Activated naive CD4-positive, alpha-beta T cell treated with anti-CD3 and anti-CD28 coated beads, Interleukin-2, amount 50 U/mL, for 16 hours (primary cell): Measurements from ENCODE around the gene ARHGEF16.

Experiments used
- DNase-seq: peaks from one replicate; pipeline ENCODE4 v3.0.0-alpha.2; 2020

Gene ARHGEF16

DNA sequence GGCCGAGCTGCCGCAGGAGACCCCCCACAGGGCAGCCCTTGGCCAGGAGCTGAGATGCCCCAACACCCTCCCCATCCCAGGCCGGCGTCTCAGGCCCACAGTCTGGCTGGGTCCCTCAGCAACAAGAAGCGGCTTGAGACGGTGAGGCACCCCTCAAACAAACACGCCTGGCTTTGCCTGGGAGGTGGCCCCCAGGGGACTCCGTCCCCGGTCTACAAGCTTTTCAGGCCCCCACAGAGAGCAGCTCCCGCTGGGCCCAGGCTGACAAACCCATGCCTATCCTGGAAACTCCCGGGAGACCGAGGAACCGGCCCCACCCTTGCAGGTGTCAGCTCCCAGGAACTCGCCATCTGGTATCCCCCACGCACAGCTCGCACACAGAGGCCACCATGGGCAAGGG, 67.0 kb downstream of the ARHGEF16 start:
- no peak for DNase-seq

DNA sequence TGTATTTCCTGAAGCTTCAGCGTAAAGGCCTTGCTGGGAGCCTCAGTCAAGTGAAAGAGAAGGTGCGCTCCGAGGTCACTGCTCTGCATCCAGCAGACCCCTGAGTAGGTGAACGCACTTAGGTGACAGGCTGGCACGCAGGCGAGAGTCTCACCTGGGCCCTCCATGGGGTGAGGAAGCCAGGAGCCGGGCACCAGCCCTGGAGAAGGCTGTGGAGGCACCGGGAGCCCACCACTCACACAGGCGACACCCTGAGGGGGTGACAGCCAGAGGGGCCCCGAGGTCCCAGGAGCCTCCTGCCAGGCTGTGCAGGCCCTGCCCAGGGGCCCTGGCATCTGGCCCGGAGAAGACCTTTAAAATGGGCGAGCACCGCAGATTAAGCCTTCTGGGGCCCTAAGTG, 67.6 kb downstream of the ARHGEF16 start:
- DNase-seq: no peak

DNA sequence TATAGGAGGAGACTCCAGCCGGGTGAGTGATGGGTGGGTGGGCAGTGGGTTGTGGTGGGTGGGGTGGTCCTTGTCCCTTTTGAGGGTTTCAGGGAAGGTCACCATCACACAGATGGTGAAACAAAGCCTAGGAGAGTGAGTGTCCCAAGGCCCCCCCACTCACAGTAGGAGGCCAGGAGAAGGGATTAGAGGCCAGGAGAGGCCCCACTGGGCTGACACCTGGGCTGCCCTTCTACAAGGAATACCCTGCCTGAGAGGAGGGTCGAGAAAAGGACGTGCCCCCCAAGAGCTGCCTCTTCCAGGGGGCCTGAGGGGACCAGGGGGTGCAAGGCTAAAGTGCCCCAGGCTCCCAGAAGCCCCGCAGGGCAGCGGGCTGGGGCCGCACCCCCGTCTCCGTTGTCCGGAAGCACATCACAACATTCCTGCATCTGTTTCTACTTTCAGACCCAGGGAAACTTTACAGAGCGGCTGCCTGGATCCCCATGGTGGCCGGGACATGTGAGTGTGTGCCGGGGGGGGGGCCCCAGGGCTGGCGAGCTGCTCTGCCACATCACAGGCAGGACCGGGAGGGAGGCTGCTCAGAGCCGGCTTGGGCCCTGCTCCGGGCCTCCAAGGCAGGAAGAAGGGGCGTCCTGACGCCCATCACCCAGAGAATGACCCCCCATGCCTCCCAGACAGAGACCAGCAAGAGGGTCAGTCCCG, 68.2 kb downstream of the ARHGEF16 start:
- no peak for DNase-seq

DNA sequence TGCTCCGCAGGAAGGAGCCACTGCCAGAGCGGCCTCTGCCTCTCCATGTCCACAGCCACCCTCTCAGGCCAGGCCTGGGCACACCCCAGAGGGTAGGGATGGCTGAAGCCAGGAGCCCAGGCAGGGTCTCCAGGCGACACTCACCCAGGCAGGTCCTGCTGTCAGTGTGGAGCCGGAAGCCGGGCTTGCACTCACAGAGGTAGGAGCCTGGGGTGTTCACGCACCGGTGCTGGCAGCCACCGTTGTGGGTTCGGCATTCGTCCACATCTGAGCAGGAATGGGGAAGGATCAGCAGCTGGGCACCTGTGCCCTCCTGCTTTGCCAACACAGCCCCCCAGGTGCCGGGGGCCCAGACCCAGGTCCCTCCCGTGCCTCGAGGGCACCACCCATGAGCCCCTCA, 69.5 kb downstream of the ARHGEF16 start:
- DNase-seq: no peak

DNA sequence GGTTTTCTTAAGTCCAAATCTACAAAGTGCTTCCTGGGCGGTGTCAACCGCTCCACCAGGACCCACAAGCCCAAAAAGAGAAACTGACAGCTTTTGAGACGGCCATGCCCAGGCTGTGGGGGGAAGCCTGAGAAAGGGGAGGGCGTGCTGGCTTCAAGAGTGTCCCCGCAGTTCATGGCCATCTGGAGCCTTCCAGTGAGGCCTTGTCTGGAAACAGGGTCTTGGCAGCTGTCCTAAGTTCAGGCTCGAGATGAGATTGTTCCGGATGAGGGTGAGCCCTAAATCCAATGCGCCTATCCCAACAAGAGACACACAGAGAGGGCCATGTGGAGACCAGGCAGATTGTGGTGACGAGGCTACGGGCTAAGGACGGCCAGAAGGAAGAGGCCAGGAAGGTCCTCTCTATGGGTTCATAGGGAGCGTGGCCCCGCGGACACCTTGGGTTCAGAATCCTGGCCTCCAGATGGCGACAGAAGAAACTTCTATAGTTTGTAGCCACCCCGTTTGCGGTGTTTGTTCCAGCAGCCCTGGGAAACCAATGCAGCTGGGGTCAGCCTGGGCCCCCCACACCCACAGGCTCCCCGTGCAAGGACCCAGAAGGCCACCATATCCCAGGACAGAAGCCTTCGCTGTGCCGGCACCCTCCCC, 70.2 kb downstream of the ARHGEF16 start:
- no peak for DNase-seq

DNA sequence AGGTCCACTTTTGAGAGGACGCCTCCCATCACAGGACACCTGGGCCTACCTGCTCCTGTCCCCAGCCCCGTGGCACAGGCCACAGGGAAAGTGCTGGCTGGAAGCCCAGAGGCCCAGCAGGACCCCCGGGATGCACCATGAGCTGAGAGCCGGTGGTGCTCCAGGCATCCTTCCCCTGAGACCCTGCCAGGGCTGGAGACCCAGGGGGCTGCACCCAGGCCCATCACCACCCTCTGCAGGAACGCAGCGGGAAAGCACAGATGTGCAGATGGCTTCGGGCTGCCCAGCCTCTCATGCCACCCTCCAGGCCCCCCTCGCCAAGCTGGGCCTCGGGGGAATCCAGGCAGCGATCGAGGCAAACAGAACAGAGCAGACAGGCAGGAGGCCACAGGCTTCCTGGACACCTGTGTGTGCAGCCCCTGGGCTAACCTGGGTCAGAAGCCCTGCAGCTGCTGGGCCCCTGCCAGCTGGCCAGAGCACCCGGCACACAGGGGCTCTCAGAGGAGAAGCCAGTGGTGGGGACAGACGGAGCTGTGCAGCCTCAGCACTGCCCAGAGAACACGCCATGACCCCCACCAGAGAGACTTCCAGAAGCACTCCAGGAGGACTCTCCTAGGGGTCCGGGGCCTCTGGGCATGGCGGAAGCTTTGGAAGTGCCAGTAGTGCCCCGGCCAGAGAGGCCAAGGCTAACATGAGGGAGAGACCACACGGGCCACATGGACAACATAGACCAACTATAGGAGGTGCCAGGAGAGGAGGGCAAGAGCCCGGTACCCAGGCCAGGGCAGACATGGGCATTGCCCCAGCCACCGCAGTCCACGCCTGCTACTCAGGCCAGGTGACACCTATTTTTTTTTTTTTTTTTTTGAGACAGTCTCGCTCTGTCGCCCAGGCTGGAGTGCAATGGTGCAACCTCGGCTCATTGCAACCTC, 71.4 kb downstream of the ARHGEF16 start:
- no peak for DNase-seq

DNA sequence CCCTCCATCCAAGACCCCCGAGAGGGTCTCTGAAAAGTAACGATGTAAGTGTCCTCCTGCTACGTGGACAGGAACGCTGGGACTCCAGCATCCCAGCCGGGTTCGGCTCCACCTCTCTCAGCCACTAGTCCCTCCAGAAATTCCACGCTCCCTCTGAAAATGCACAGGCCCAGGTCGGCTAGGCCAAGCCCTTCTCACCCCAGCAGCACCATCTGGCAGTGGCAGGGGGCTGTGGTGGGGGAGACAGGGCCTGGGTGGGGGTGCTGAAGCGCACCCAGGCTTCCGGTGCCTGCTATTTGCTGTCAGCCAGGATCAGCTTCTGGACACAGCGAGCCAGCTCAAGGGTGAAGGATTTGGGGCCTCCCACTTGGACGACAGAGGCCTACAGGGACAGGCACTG, 73.3 kb downstream of the ARHGEF16 start:
- DNase-seq: no peak

DNA sequence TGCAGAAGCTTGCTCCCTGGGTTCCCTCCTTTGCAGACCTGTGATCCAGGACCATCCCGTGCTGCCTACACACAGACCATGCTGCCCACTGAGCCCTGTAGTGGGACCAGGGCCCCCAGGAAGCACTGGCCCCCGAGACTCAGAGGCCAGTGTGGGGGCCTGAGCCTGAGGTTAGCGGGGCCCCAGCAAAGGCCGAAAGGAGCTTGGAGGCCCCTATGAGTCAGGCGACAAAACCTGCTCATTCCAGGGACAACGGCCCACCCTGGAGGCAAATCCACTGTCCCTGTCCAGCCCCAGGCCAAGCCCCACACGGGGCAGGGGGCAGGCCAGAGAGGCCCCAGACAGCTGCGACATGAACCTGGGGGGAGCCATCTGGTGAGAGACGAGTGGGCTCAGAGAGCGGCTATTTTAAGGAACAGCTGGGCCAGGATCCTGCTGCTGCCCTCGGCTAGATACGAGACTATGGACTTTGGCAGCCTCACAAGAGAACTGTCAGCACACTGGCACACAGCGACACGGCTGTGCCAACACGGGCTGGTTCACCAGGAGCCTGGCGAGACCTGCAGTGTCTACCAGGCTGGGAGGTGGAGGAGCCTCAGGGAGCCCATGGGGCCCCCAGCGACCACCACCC, 74.7 kb downstream of the ARHGEF16 start:
- DNase-seq: no peak

DNA sequence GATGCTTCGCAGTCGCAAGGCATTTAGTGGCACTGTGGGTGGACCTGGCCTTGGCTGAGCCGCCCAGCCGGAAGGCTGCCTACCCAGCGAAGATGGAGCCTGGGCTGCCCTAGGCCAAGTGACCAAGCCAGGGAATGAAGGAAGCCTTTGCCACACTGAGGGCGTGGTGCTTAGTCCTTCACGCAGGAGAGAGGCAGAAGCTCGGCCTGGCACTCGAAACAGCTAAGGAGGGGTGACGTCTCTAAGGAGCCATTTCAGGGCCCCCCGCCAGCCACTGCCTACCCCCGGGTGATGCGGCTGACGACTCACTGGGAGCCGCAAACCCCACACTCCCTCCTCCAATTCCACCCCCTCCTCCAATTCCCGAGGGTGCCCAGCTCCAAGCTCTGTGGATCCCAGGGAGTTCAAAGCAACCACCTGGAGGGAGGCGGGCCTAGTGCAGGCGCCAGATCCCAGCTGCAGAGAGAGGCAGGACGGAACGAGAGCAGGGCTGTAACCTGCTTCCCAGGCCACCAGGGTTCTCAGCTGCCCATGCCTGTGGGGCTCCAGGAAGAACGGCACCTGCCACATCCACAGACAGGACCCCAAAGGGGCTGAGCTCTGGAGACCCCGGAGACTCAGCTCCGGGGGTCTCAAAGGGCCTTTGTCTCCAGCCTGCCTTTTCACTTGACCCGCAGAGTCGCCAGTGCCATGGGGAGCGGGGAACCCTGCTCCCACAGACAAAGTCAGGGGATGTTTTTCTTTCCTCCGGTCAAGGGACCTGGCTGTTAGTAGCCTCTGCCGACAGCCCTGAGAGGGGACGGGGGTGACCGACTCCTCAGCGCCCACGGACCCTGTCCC, 75.8 kb downstream of the ARHGEF16 start:
- DNase-seq: no peak
